IMR-90 (cell line): ENCODE measurements around the gene TENM4. TPM values are rescaled to one million over a fixed set of nuclear protein-coding genes. Genes with fewer than 3 reads are reported as not detected.

Source experiments
- ATAC-seq: fragments of 200-7000 bp; cut with Tn5 transposase; 2 replicates; pipeline ENCODE4 v1.9.1; 2020; ENCODE audit warnings: low read depth, mild to moderate bottlenecking, moderate library complexity
- BruUV-seq: library from RNA; stranded (reverse); fragments of 400-500 nt; replicated peaks from 2 replicates; lab custom pipeline; 2021; lab: Mats Ljungman, UMichigan
- CTCF ChIA-PET: fragments of 300-600 bp; formaldehyde crosslinking; extraction: SDS; loops from one replicate; lab custom pipeline; 2021; ENCODE audit warnings: antibody characterized with exemption; lab: Yijun Ruan, JAX
- POLR2A ChIA-PET: fragments of 300-600 bp; sonication (Branson Sonifier 250); formaldehyde crosslinking; loops from one replicate; lab custom pipeline; 2022; ENCODE audit warnings: antibody characterized with exemption; ENCODE audit not compliant: unreplicated experiment; lab: Charles Lee
- DNase-seq: peaks from one replicate; pipeline ENCODE4 v3.0.0; 2013
- H2AFZ ChIP-seq: replicated peaks from 2 replicates; pipeline ENCODE3; 2013; ENCODE audit warnings: low read length, mild to moderate bottlenecking; ENCODE audit not compliant: poor library complexity
- H2AK5ac ChIP-seq: 2 replicates; pipeline ENCODE4 v1.6.1; 2013; ENCODE audit warnings: low read depth, low read length, inconsistent platforms
- H2AK9ac ChIP-seq: replicated peaks from 2 replicates; pipeline ENCODE3; 2013; ENCODE audit warnings: mild to moderate bottlenecking, low read depth, low read length, moderate library complexity; ENCODE audit not compliant: poor library complexity
- H2BK120ac ChIP-seq: 2 replicates; pipeline ENCODE4 v1.6.1; 2013; ENCODE audit warnings: low read depth, low read length, inconsistent platforms
- H2BK15ac ChIP-seq: 3 replicates; pipeline ENCODE4 v1.6.1; 2013; ENCODE audit warnings: low read depth, low read length, inconsistent platforms
- H2BK20ac ChIP-seq: 2 replicates; pipeline ENCODE4 v1.6.1; 2013; ENCODE audit warnings: low read depth, mild to moderate bottlenecking, inconsistent platforms, low read length, moderate library complexity
- H2BK5ac ChIP-seq: 2 replicates; pipeline ENCODE4 v1.6.1; 2013; ENCODE audit warnings: mild to moderate bottlenecking, low read depth, low read length, inconsistent platforms; ENCODE audit not compliant: poor library complexity, severe bottlenecking
- H3K14ac ChIP-seq: replicated peaks from 2 replicates; pipeline ENCODE4 v1.6.1; 2013; ENCODE audit warnings: low read depth, low read length, inconsistent platforms
- H3K18ac ChIP-seq: 2 replicates; pipeline ENCODE4 v1.6.1; 2013; ENCODE audit warnings: low read depth, low read length, control low read depth
- H3K23ac ChIP-seq: 2 replicates; pipeline ENCODE4 v1.6.1; 2013; ENCODE audit warnings: low read depth, low read length, inconsistent platforms
- H3K27ac ChIP-seq: 2 replicates; pipeline ENCODE4 v1.5.1; 2013; ENCODE audit warnings: mild to moderate bottlenecking, control low read depth, low read length; ENCODE audit not compliant: insufficient read depth
- H3K27me3 ChIP-seq: 2 replicates; pipeline ENCODE4 v1.6.1; 2013; ENCODE audit warnings: low read length; ENCODE audit not compliant: control insufficient read depth, insufficient read depth
- H3K36me3 ChIP-seq: 2 replicates; pipeline ENCODE4 v1.6.1; 2013; ENCODE audit warnings: low read length, mixed read lengths; ENCODE audit not compliant: control insufficient read depth, insufficient read depth
- H3K4ac ChIP-seq: 2 replicates; pipeline ENCODE4 v1.6.1; 2013; ENCODE audit warnings: low read depth, low read length, inconsistent platforms
- H3K4me1 ChIP-seq: 2 replicates; pipeline ENCODE4 v1.6.1; 2013; ENCODE audit warnings: low read length, mixed read lengths; ENCODE audit not compliant: control insufficient read depth, insufficient read depth
- H3K4me2 ChIP-seq: 2 replicates; pipeline ENCODE4 v1.6.1; 2013; ENCODE audit warnings: low read depth, mild to moderate bottlenecking, control low read depth, low read length, moderate library complexity
- H3K4me3 ChIP-seq: 2 replicates; pipeline ENCODE4 v1.5.1; 2013; ENCODE audit warnings: low read depth, mild to moderate bottlenecking, control low read depth, low read length, moderate library complexity; ENCODE audit not compliant: insufficient read depth
- H3K56ac ChIP-seq: 2 replicates; pipeline ENCODE4 v1.6.1; 2013; ENCODE audit warnings: low read length, inconsistent platforms; ENCODE audit not compliant: insufficient read depth; ENCODE audit errors: extremely low read depth
- H3K79me1 ChIP-seq, 2 experiments: 2 replicates each; pipeline ENCODE4 v1.6.1; 2013; ENCODE audit warnings: low read length in 2 of 2, inconsistent platforms in 1 of 2, low read depth in 1 of 2
- H3K9ac ChIP-seq: 2 replicates; pipeline ENCODE4 v1.6.1; 2013; ENCODE audit warnings: low read depth, low read length, control low read depth
- H3K9me1 ChIP-seq: 2 replicates; pipeline ENCODE4 v1.6.1; 2013; ENCODE audit warnings: low read length, inconsistent platforms; ENCODE audit not compliant: insufficient read depth
- H3K9me3 ChIP-seq: 2 replicates; pipeline ENCODE4 v1.6.1; 2013; ENCODE audit warnings: low read length; ENCODE audit not compliant: control insufficient read depth, insufficient read depth
- H4K20me1 ChIP-seq: 2 replicates; pipeline ENCODE4 v1.6.1; 2013; ENCODE audit warnings: low read length, inconsistent platforms; ENCODE audit not compliant: insufficient read depth
- H4K5ac ChIP-seq: 2 replicates; pipeline ENCODE4 v1.6.1; 2013; ENCODE audit warnings: mild to moderate bottlenecking, low read depth, low read length, control low read depth
- H4K8ac ChIP-seq, 2 experiments: 2 replicates each; pipeline ENCODE4 v1.6.1; 2013; ENCODE audit warnings: low read depth in 2 of 2, low read length in 2 of 2, control low read depth in 1 of 2, inconsistent platforms in 1 of 2
- H4K91ac ChIP-seq: 2 replicates; pipeline ENCODE4 v1.6.1; 2013; ENCODE audit warnings: low read depth, low read length, inconsistent platforms; ENCODE audit not compliant: insufficient read depth
- RFX5 ChIP-seq: IDR thresholded peaks from 2 replicates; pipeline ENCODE4 v1.8.0; 2012; ENCODE audit warnings: low read depth, mild to moderate bottlenecking, low read length, moderate library complexity
- WGBS, 2 experiments: methylation state at CpG; one replicate each; pipeline versions ENCODE4 v1.1.5 to v1.1.7; 2013; ENCODE audit warnings: missing lambda C conversion rate in 2 of 2; ENCODE audit not compliant: insufficient read length in 1 of 2; ENCODE audit errors: extremely low coverage in 2 of 2; 5-methylcytosine and 5-hydroxymethylcytosine counted together
- dilution Hi-C: fragments of 300-500 bp; cut with HindIII; formaldehyde crosslinking; loops from one replicate; pipeline ENCODE4 v1.14.3; 2018; ENCODE audit warnings: low sequenced_read_pairs; ENCODE audit not compliant: unreplicated experiment
- in situ Hi-C: fragments of 300-500 bp; cut with MboI; formaldehyde crosslinking; loops from 3 replicates; pipeline ENCODE4 v1.14.3; 2019; ENCODE audit warnings: low sequenced_read_pairs, inconsistent platforms, mixed read lengths
- intact Hi-C: fragments of 100-400 bp; cut with micrococcal nuclease; formaldehyde crosslinking; loops from 2 replicates; pipeline ENCODE4 v1.10.0; 2022
- polyA plus RNA-seq, 3 experiments: library from polyadenylated mRNA; depleted of rRNA; stranded (reverse); fragments of >200 nt; gene quantifications; 2 replicates each; pipeline ENCODE4 v1.2.3, GENCODE V29; 2012; ENCODE audit warnings: low replicate concordance in 1 of 3
- total RNA-seq: library from RNA; depleted of rRNA; stranded (reverse); fragments of >200 nt; gene quantifications from 2 replicates; pipeline ENCODE4 v1.2.3, GENCODE V29; 2012

Gene TENM4
- total and polyA plus RNA-seq, 2 of the 4 experiments (the other 2 are of a cell fraction), result 7.4 to 9.0 TPM

DNA sequence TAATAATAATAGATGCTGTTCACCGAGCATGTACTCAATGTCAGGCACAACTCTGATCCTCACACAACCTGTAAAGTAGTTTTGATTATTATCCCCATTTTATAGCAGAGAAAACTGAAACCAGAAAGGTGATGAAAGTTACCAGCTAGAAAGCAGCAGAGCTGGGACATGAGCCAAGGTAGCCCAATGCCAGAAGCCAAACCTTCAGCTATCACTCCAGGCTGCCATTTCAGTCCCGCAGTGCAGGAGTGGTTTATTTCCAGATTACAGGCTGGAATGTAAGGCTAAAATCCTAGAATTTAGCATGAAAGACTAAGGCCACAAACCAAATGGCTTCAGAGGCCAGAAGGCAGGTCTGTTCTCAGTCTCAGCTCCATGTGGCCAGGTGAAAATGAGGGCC, 108.8 kb downstream of the TENM4 start:
- no peak overlapping the region for H4K5ac ChIP-seq
- H3K9ac ChIP-seq, result no peak overlapping the region
- no peak overlapping the region for H2BK5ac ChIP-seq
- ATAC-seq (no peak), DNase-seq (no peak)
- no peak overlapping the region for H3K56ac ChIP-seq
- H3K9me3 ChIP-seq, result no peaks in the 10 kb centered on the region
- dilution Hi-C loops (no loop called here), intact Hi-C loops (no loop called here), in situ Hi-C loops (no loop called here)
- H3K4ac ChIP-seq, result no peak overlapping the region
- no peak overlapping the region for H2BK20ac ChIP-seq
- no peak overlapping the region for H3K14ac ChIP-seq
- no peaks in the 10 kb centered on the region for H3K27me3 ChIP-seq
- no peak overlapping the region for H2BK120ac ChIP-seq
- no peak for TF ChIP-seq RFX5
- no peak overlapping the region for H3K27ac ChIP-seq
- no peaks in the 10 kb centered on the region for H3K9me1 ChIP-seq
- H2AFZ ChIP-seq, result no peak overlapping the region
- H4K91ac ChIP-seq, result no peak overlapping the region
- no peaks in the 10 kb centered on the region; the same call in 1 of the 2 replicates for H4K20me1 ChIP-seq
- H3K18ac ChIP-seq, result no peak overlapping the region
- no peak overlapping the region for H3K4me2 ChIP-seq
- no peak overlapping the region for H2AK9ac ChIP-seq
- no peaks in the 10 kb centered on the region; the same call in 1 of the 2 replicates for H3K36me3 ChIP-seq
- no peak overlapping the region for H3K23ac ChIP-seq
- CTCF ChIA-PET, result no interaction called here
- H2BK15ac ChIP-seq, result no peak overlapping the region
- no TSS peak for BruUV-seq
- POLR2A ChIA-PET, result no interaction called here
- H2AK5ac ChIP-seq, result no peak overlapping the region
- WGBS, 2 experiments, result no CpG with 5 or more reads among the region's 2 CpGs
- no peak overlapping the region for H3K4me3 ChIP-seq
- H3K4me1 ChIP-seq, result no peaks in the 10 kb centered on the region; the same call in 1 of the 2 replicates
- H3K79me1 ChIP-seq, result no peaks in the 10 kb centered on the region
- no peak overlapping the region for H4K8ac ChIP-seq
